ENCODE results near the gene MAP2K3.

GRCh38 chr17:21240369-21241055, 44.0 kb upstream of the MAP2K3 start:
- TF ChIP-seq, protein P1, sequence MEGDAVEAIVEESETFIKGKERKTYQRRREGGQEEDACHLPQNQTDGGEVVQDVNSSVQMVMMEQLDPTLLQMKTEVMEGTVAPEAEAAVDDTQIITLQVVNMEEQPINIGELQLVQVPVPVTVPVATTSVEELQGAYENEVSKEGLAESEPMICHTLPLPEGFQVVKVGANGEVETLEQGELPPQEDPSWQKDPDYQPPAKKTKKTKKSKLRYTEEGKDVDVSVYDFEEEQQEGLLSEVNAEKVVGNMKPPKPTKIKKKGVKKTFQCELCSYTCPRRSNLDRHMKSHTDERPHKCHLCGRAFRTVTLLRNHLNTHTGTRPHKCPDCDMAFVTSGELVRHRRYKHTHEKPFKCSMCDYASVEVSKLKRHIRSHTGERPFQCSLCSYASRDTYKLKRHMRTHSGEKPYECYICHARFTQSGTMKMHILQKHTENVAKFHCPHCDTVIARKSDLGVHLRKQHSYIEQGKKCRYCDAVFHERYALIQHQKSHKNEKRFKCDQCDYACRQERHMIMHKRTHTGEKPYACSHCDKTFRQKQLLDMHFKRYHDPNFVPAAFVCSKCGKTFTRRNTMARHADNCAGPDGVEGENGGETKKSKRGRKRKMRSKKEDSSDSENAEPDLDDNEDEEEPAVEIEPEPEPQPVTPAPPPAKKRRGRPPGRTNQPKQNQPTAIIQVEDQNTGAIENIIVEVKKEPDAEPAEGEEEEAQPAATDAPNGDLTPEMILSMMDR (IDR thresholded peaks at IDR 0.05) = no peak
- no peak for TF ChIP-seq EZH2phosphoT487 (IDR thresholded peaks at IDR 0.05)
